Activated CD8-positive, alpha-beta memory T cell treated with anti-CD3 and anti-CD28 coated beads for 36 hours (primary cell): ENCODE data around the gene BAZ1A. TPM values are rescaled to one million over a fixed set of nuclear protein-coding genes. Genes with fewer than 3 reads are reported as not detected.

Experiments
- CTCF ChIA-PET: fragments of 350-600 bp; sonication (Branson Sonifier 250); formaldehyde crosslinking; loops from one replicate; lab custom pipeline; 2021; ENCODE audit warnings: antibody characterized with exemption; lab: Charles Lee
- POLR2A ChIA-PET: fragments of 350-600 bp; sonication (Branson Sonifier 250); formaldehyde crosslinking; loops from one replicate; lab custom pipeline; 2021; ENCODE audit warnings: antibody characterized with exemption; lab: Charles Lee
- total RNA-seq, 2 experiments: library from RNA; stranded (reverse); gene quantifications; one replicate each; pipeline ENCODE4 v1.2.3, GENCODE V29; 2021

The BAZ1A gene
- total RNA-seq, 2 experiments from 2014 or later: 61.6 to 61.8 TPM

GRCh38 chr14:34711796-34712712 lies 163.1 kb downstream of the BAZ1A start:
- ChIA-PET POLR2A (interaction anchor here (0.7 kb wide), 1 partner anchor 158 kb away, joined by 3 read pairs; no protein-coding TSS in a partner anchor), CTCF (no interaction called here)

- ChIA-PET POLR2A (no interaction called here), CTCF (no interaction called here)
These were observed 164.0 kb downstream of the BAZ1A start for GRCh38 chr14:34711169-34711568.

GRCh38 chr14:34710744-34711143 lies 164.4 kb downstream of the BAZ1A start:
- POLR2A ChIA-PET: no interaction called here
- CTCF ChIA-PET: interaction anchor here (1.0 kb wide), 1 partner anchor 12 kb away, joined by 3 read pairs; no protein-coding TSS in a partner anchor

- POLR2A ChIA-PET: interaction anchor here (0.6 kb wide), 1 partner anchor 430 kb away, joined by 3 read pairs; no protein-coding TSS in a partner anchor
- CTCF ChIA-PET: interaction anchor here (0.6 to 1.0 kb wide), 2 partner anchors 13 to 80 kb away, joined by 3 read pairs; no protein-coding TSS in a partner anchor
These were observed 165.2 kb downstream of the BAZ1A start for GRCh38 chr14:34710006-34710405.

- ChIA-PET CTCF (interaction anchor here (1.0 kb wide), 1 partner anchor 11 kb away, joined by 3 read pairs; no protein-coding TSS in a partner anchor), POLR2A (no interaction called here)
These were observed 167.4 kb downstream of the BAZ1A start for GRCh38 chr14:34707722-34708121.

Other genes with a start within 250 kb of the BAZ1A start
- 10 to 100 TPM; 55.6 to 59.4 TPM for gene SNX6, start 245.2 kb downstream of the BAZ1A start, total RNA-seq
- 1 to 10 TPM; 5.8 to 6.6 TPM for gene CFL2, start 160.8 kb downstream of the BAZ1A start, total RNA-seq
- 10 to 100 TPM; 72.4 to 74.1 TPM for gene SRP54, start 107.6 kb upstream of the BAZ1A start, total RNA-seq
- gene FAM177A1, start 170.9 kb upstream of the BAZ1A start, total RNA-seq: 10 to 100 TPM; 37.1 to 40.1 TPM
- 10 to 100 TPM; 39.4 to 39.7 TPM for gene PPP2R3C, start 246.6 kb upstream of the BAZ1A start, total RNA-seq
- gene PRORP, start 247.2 kb upstream of the BAZ1A start, total RNA-seq: 10 to 100 TPM; 38.7 to 39.1 TPM